Activated CD8-positive, alpha-beta T cell treated with anti-CD3 and anti-CD28 coated beads for 36 hours (primary cell): Measurements from ENCODE around the gene PHKB. TPM values are rescaled to one million over a fixed set of nuclear protein-coding genes. Genes with fewer than 3 reads are reported as not detected.
"Not testable (repeated sequence)": the region's sequence is repeated elsewhere in the genome, so short reads cannot be mapped to it uniquely, and the experiment has no call there.

Source experiments
- ATAC-seq: fragments of 200-7000 bp; cut with Tn5 transposase; one replicate; pipeline ENCODE4 v1.10.0; 2021; ENCODE audit warnings: mild to moderate bottlenecking, moderate library complexity
- CTCF ChIA-PET: fragments of 350-600 bp; sonication (Branson Sonifier 250); formaldehyde crosslinking; loops from one replicate; lab custom pipeline; 2021; ENCODE audit warnings: antibody characterized with exemption; lab: Charles Lee
- POLR2A ChIA-PET: fragments of 350-600 bp; sonication (Branson Sonifier 250); formaldehyde crosslinking; loops from one replicate; lab custom pipeline; 2021; ENCODE audit warnings: antibody characterized with exemption; lab: Charles Lee
- DNase-seq: peaks from one replicate; pipeline ENCODE4 v3.0.0-alpha.2; 2020
- H3K27ac Mint-ChIP-seq: one replicate; pipeline ENCODE4 v1.8.0; 2021; ENCODE audit warnings: mild to moderate bottlenecking, mixed read lengths
- H3K27me3 Mint-ChIP-seq: one replicate; pipeline ENCODE4 v1.8.0; 2021; ENCODE audit warnings: mixed read lengths
- H3K36me3 Mint-ChIP-seq: one replicate; pipeline ENCODE4 v1.8.0; 2021; ENCODE audit warnings: low read depth, mixed read lengths
- H3K4me1 Mint-ChIP-seq: one replicate; pipeline ENCODE4 v1.8.0; 2021; ENCODE audit warnings: low read depth, mixed read lengths
- H3K4me3 Mint-ChIP-seq: one replicate; pipeline ENCODE4 v1.8.0; 2021; ENCODE audit warnings: mild to moderate bottlenecking, moderate library complexity, mixed read lengths
- H3K9me3 Mint-ChIP-seq: one replicate; pipeline ENCODE4 v1.8.0; 2021; ENCODE audit warnings: mixed read lengths
- intact Hi-C: fragments of 100-400 bp; cut with micrococcal nuclease; formaldehyde crosslinking; loops from one replicate; pipeline ENCODE4 v1.10.0; 2022
- total RNA-seq, 2 experiments: library from RNA; stranded (reverse); gene quantifications; one replicate each; pipeline ENCODE4 v1.2.3, GENCODE V29; 2021
- TF ChIP-seq, protein P1 (sequence below): fragments of 200-600 bp; IDR thresholded peaks from one replicate; pipeline ENCODE4 v1.8.0; 2022; ENCODE audit warnings: antibody characterized with exemption, mild to moderate bottlenecking

The PHKB gene
- total RNA-seq, 2 experiments from 2014 or later, result 20.2 to 23.1 TPM

DNA sequence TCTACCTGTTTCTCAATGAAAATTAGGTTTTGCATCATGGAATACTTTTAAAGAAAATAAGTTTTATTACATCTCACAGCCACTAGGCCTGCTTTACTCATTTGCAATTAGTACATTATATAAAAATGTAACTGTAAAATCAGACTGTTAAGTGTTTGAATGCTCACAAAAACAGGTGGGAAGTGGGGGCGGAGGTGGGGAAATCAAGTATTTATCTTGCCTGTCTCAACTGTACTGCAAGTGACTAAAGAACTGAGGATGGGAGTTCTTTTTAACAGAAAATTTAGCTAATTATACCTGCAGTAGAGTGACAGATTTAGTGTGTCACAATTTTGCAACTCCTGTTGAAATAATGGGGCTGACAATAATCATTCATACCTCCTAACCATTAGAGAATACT is 34.3 kb upstream of the PHKB start:
- no peaks in the 10 kb centered on the region for H3K9me3 Mint-ChIP-seq
- no peak overlapping the region for H3K27ac Mint-ChIP-seq
- DNase-seq, result no peak
- no peaks in the 10 kb centered on the region for H3K27me3 Mint-ChIP-seq
- intact Hi-C loops, result no loop called here
- TF ChIP-seq, protein P1, sequence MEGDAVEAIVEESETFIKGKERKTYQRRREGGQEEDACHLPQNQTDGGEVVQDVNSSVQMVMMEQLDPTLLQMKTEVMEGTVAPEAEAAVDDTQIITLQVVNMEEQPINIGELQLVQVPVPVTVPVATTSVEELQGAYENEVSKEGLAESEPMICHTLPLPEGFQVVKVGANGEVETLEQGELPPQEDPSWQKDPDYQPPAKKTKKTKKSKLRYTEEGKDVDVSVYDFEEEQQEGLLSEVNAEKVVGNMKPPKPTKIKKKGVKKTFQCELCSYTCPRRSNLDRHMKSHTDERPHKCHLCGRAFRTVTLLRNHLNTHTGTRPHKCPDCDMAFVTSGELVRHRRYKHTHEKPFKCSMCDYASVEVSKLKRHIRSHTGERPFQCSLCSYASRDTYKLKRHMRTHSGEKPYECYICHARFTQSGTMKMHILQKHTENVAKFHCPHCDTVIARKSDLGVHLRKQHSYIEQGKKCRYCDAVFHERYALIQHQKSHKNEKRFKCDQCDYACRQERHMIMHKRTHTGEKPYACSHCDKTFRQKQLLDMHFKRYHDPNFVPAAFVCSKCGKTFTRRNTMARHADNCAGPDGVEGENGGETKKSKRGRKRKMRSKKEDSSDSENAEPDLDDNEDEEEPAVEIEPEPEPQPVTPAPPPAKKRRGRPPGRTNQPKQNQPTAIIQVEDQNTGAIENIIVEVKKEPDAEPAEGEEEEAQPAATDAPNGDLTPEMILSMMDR, result no peak
- H3K4me3 Mint-ChIP-seq, result no peak overlapping the region
- ATAC-seq, result no peak
- ChIA-PET POLR2A (no interaction called here), CTCF (no interaction called here)
- H3K4me1 Mint-ChIP-seq, result peaks cover 2% of the 10 kb centered on the region
- H3K36me3 Mint-ChIP-seq, result peaks cover 39% of the 10 kb centered on the region

GRCh38 chr16:47431960-47432359 is 29.2 kb upstream of the PHKB start:
- no peak for DNase-seq
- ChIA-PET CTCF (no interaction called here), POLR2A (no interaction called here)
- no peak overlapping the region for H3K27ac Mint-ChIP-seq
- no peak overlapping the region for H3K4me3 Mint-ChIP-seq
- H3K36me3 Mint-ChIP-seq, result peaks cover 21% of the 10 kb centered on the region
- no peak for ATAC-seq
- intact Hi-C loops, result no loop called here
- no peaks in the 10 kb centered on the region for H3K27me3 Mint-ChIP-seq
- TF ChIP-seq, protein P1, result no peak
- no peaks in the 10 kb centered on the region for H3K9me3 Mint-ChIP-seq
- peaks cover 22% of the 10 kb centered on the region for H3K4me1 Mint-ChIP-seq

DNA sequence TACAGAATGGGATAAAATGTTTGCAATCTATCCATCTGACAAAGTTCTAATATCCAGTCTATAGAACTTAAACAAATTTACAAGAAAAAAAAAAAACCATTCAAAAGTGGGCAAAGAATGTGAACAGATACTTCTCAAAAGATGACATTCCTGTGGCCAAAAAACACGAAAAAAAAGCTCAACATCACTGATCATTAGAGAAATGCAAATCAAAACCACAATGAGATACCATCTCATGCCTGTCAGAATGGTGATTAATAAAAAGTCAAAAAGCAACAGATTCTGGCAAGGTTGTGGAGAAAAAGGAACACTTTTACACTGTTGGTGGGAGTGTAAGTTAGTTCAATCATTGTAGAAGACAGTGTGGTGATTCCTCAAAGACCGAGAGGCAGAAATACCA is 26.9 kb upstream of the PHKB start:
- ATAC-seq, H3K4me3 Mint-ChIP-seq, intact Hi-C loops, CTCF ChIA-PET, DNase-seq, H3K27ac Mint-ChIP-seq, H3K9me3 Mint-ChIP-seq, H3K27me3 Mint-ChIP-seq: not testable (repeated sequence)
- H3K36me3 Mint-ChIP-seq, result peaks cover 29% of the 10 kb centered on the region
- peaks cover 25% of the 10 kb centered on the region for H3K4me1 Mint-ChIP-seq
- POLR2A ChIA-PET, result interaction anchor here (1.1 kb wide), 1 partner anchor 20 kb away, joined by 3 read pairs; no protein-coding TSS in a partner anchor

- H3K4me3 Mint-ChIP-seq, DNase-seq, POLR2A ChIA-PET, CTCF ChIA-PET, intact Hi-C loops, H3K27ac Mint-ChIP-seq, H3K9me3 Mint-ChIP-seq, H3K27me3 Mint-ChIP-seq, ATAC-seq: not testable (repeated sequence)
- H3K36me3 Mint-ChIP-seq, result peaks cover 54% of the 10 kb centered on the region
- H3K4me1 Mint-ChIP-seq, result peaks cover 17% of the 10 kb centered on the region
Observed at GRCh38 chr16:47440066-47440465, 21.1 kb upstream of the PHKB start.

GRCh38 chr16:47442884-47443283 is 18.2 kb upstream of the PHKB start:
- Mint-ChIP-seq H3K4me1 (peaks cover 12% of the 10 kb centered on the region), H3K36me3 (peaks cover 59% of the 10 kb centered on the region)
- CTCF ChIA-PET, H3K27me3 Mint-ChIP-seq, H3K27ac Mint-ChIP-seq, H3K4me3 Mint-ChIP-seq, ATAC-seq, DNase-seq, POLR2A ChIA-PET, H3K9me3 Mint-ChIP-seq, intact Hi-C loops: not testable (repeated sequence)

DNA sequence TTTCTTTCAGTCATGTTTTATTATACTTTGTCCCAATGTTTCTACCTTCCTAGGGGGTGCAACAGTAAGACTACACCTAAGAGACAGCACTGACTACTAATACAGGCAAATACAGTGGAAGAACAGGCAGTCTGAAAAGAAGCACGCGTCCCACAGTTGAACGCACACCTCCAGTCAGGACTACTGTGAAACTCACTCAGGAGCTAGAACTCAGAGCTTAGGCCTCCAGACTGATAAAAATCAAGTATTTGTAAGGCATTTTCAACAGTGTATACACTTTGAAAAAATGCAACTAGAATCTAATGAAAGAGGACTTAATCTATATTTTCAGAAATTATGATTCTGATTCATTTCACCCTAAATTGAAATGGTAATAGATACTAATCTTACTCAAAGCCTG is 14.7 kb upstream of the PHKB start:
- ChIA-PET POLR2A (no interaction called here), CTCF (no interaction called here)
- no peak overlapping the region for H3K4me3 Mint-ChIP-seq
- peaks cover 40% of the 10 kb centered on the region for H3K36me3 Mint-ChIP-seq
- H3K9me3 Mint-ChIP-seq, result peaks cover 6% of the 10 kb centered on the region
- H3K27ac Mint-ChIP-seq, result no peak overlapping the region
- intact Hi-C loops, result no loop called here
- H3K4me1 Mint-ChIP-seq, result peaks cover 11% of the 10 kb centered on the region
- TF ChIP-seq, protein P1, result no peak
- ATAC-seq (no peak), DNase-seq (no peak)
- H3K27me3 Mint-ChIP-seq, result no peaks in the 10 kb centered on the region
